H1 (cell line): ENCODE measurements around the gene COL20A1. TPM values are rescaled to one million over a fixed set of nuclear protein-coding genes. Genes with fewer than 3 reads are reported as not detected.

Experiments used
- CTCF ChIA-PET: fragments of 300-600 bp; sonication (Branson Sonifier 250); formaldehyde crosslinking; loops from one replicate; lab custom pipeline; 2021; ENCODE audit not compliant: partially characterized antibody; lab: Charles Lee
- POLR2A ChIA-PET: fragments of 300-600 bp; sonication (Branson Sonifier 250); formaldehyde crosslinking; loops from one replicate; lab custom pipeline; 2021; ENCODE audit warnings: inconsistent platforms; ENCODE audit not compliant: partially characterized antibody; lab: Charles Lee
- DNase-seq, 2 experiments: peaks; one replicate each; pipeline versions ENCODE4 v3.0.0 to v3.0.0-alpha.2; 2010 to 2022; ENCODE audit warnings: low spot score in 2 of 2, low read depth in 1 of 2, mixed read lengths in 1 of 2
- FAIRE-seq: peaks from 2 replicates; lab custom pipeline; 2011; peaks lifted over from hg19 to GRCh38; lab: Jason Lieb, UNC
- H2AFZ ChIP-seq: 2 replicates; pipeline ENCODE4 v1.8.1; 2012; ENCODE audit warnings: low read length, inconsistent platforms
- H2AK5ac ChIP-seq: 2 replicates; pipeline ENCODE4 v1.6.1; 2013; ENCODE audit warnings: low read depth, low read length
- H2BK120ac ChIP-seq: replicated peaks from 2 replicates; pipeline ENCODE3; 2013; ENCODE audit warnings: low read depth, low read length, inconsistent platforms
- H2BK12ac ChIP-seq: 2 replicates; pipeline ENCODE4 v1.6.1; 2013; ENCODE audit warnings: low read depth, low read length
- H2BK15ac ChIP-seq: 2 replicates; pipeline ENCODE4 v1.6.1; 2013; ENCODE audit warnings: low read length
- H2BK20ac ChIP-seq: 2 replicates; pipeline ENCODE4 v1.6.1; 2013; ENCODE audit warnings: low read length
- H2BK5ac ChIP-seq: 2 replicates; pipeline ENCODE4 v1.6.1; 2013; ENCODE audit warnings: low read depth, low read length
- H3K14ac ChIP-seq: 2 replicates; pipeline ENCODE4 v1.6.1; 2013; ENCODE audit warnings: inconsistent platforms; ENCODE audit not compliant: insufficient read length
- H3K18ac ChIP-seq: 2 replicates; pipeline ENCODE4 v1.6.1; 2013; ENCODE audit warnings: low read length; ENCODE audit errors: extremely low read depth
- H3K23ac ChIP-seq: 2 replicates; pipeline ENCODE4 v1.6.1; 2013; ENCODE audit warnings: inconsistent platforms; ENCODE audit not compliant: insufficient read length
- H3K23me2 ChIP-seq: 2 replicates; pipeline ENCODE4 v1.6.1; 2013; ENCODE audit warnings: low read depth, low read length
- H3K27ac ChIP-seq: 2 replicates; pipeline ENCODE4 v1.6.1; 2011; ENCODE audit warnings: low read depth, low read length, inconsistent platforms
- H3K27me3 ChIP-seq, 4 experiments: replicated peaks in 1 of 4; 1 replicate in 1 of 4; 2 replicates in 3 of 4; pipeline versions ENCODE4 v1.6.1 to v1.8.1; 2011 to 2013; ENCODE audit warnings: low read length in 3 of 4, mild to moderate bottlenecking in 3 of 4, inconsistent platforms in 2 of 4, mixed read lengths in 2 of 4, moderate library complexity in 1 of 4; ENCODE audit not compliant: control insufficient read depth in 3 of 4, insufficient read depth in 3 of 4; ENCODE audit errors: extremely low read depth in 1 of 4
- H3K36me3 ChIP-seq, 4 experiments: 2 replicates each; pipeline versions ENCODE4 v1.6.1 to v1.8.1; 2011 to 2013; ENCODE audit warnings: mild to moderate bottlenecking in 4 of 4, low read length in 3 of 4, moderate library complexity in 2 of 4, control low read depth in 1 of 4, inconsistent platforms in 1 of 4; ENCODE audit not compliant: insufficient read depth in 4 of 4, control insufficient read depth in 2 of 4
- H3K4ac ChIP-seq: replicated peaks from 2 replicates; pipeline ENCODE3; 2013; ENCODE audit warnings: low read length, low read depth, mixed read lengths, inconsistent platforms; ENCODE audit not compliant: insufficient read length
- H3K4me1 ChIP-seq, 4 experiments: replicated peaks in 1 of 4; 1 replicate in 1 of 4; 2 replicates in 3 of 4; pipeline versions ENCODE4 v1.6.1 to v1.8.1; 2011 to 2013; ENCODE audit warnings: low read length in 3 of 4, inconsistent platforms in 2 of 4, mixed read lengths in 1 of 4; ENCODE audit not compliant: insufficient read depth in 4 of 4, control insufficient read depth in 3 of 4
- H3K4me2 ChIP-seq, 2 experiments: 2 replicates each; pipeline versions ENCODE4 v1.6.1 to v1.8.1; 2011 to 2013; ENCODE audit warnings: low read depth in 2 of 2, low read length in 2 of 2, control low read depth in 1 of 2, inconsistent platforms in 1 of 2, mild to moderate bottlenecking in 1 of 2; ENCODE audit not compliant: insufficient read depth in 1 of 2
- H3K4me3 ChIP-seq, 4 experiments: fragments of 200-600, 300-600 bp in 1 of 4; sonication (generic), shearing (Covaris generic), sonication (Bioruptor Twin) in 1 of 4; 2 replicates each; pipeline versions ENCODE4 v1.5.1 to v1.8.1; 2011 to 2016; ENCODE audit warnings: low read length in 4 of 4, low read depth in 3 of 4, control low read depth in 2 of 4, inconsistent platforms in 2 of 4, mild to moderate bottlenecking in 2 of 4, mixed read lengths in 1 of 4, moderate library complexity in 1 of 4; ENCODE audit not compliant: insufficient read depth in 2 of 4; ENCODE audit errors: extremely low read depth in 1 of 4
- H3K56ac ChIP-seq: replicated peaks from 2 replicates; pipeline ENCODE3; 2013; ENCODE audit warnings: low read depth, mild to moderate bottlenecking, mixed read lengths, low read length, inconsistent platforms; ENCODE audit not compliant: insufficient read length
- H3K79me1 ChIP-seq: 2 replicates; pipeline ENCODE4 v1.6.1; 2013; ENCODE audit warnings: low read depth, low read length, control low read depth
- H3K79me2 ChIP-seq, 2 experiments: 2 replicates each; pipeline versions ENCODE4 v1.6.1 to v1.8.1; 2012 to 2013; ENCODE audit warnings: low read length in 2 of 2, mild to moderate bottlenecking in 2 of 2, inconsistent platforms in 1 of 2; ENCODE audit not compliant: insufficient read depth in 2 of 2, control insufficient read depth in 1 of 2
- H3K9ac ChIP-seq, 4 experiments: replicated peaks in 1 of 4; 1 replicate in 1 of 4; 2 replicates in 3 of 4; pipeline versions ENCODE4 v1.6.1 to v1.8.1; 2011 to 2013; ENCODE audit warnings: low read depth in 3 of 4, low read length in 3 of 4, control low read depth in 2 of 4, mild to moderate bottlenecking in 2 of 4, moderate library complexity in 2 of 4, inconsistent platforms in 1 of 4; ENCODE audit errors: extremely low read depth in 1 of 4
- H3K9me3 ChIP-seq, 2 experiments: 2 replicates each; pipeline versions ENCODE4 v1.6.1 to v1.8.1; 2012 to 2013; ENCODE audit warnings: mild to moderate bottlenecking in 2 of 2, moderate library complexity in 2 of 2, control low read depth in 1 of 2, inconsistent platforms in 1 of 2, low read depth in 1 of 2, low read length in 1 of 2, mixed read lengths in 1 of 2; ENCODE audit not compliant: insufficient read depth in 2 of 2
- H4K20me1 ChIP-seq, 2 experiments: replicated peaks in 1 of 2; 2 replicates each; pipeline versions ENCODE3 to v1.8.1; 2011 to 2013; ENCODE audit warnings: inconsistent platforms in 2 of 2, low read length in 2 of 2, mild to moderate bottlenecking in 1 of 2; ENCODE audit not compliant: insufficient read depth in 2 of 2, control insufficient read depth in 1 of 2
- H4K5ac ChIP-seq: 2 replicates; pipeline ENCODE4 v1.6.1; 2013; ENCODE audit warnings: low read length, low read depth, mixed read lengths, inconsistent platforms; ENCODE audit not compliant: insufficient read length
- H4K8ac ChIP-seq: 2 replicates; pipeline ENCODE4 v1.8.0; 2013; ENCODE audit warnings: mild to moderate bottlenecking, moderate library complexity, low read length, inconsistent platforms; ENCODE audit not compliant: insufficient read depth; ENCODE audit errors: extremely low read depth
- H4K91ac ChIP-seq: replicated peaks from 2 replicates; pipeline ENCODE3; 2013; ENCODE audit warnings: low read length, mixed read lengths, inconsistent platforms; ENCODE audit not compliant: insufficient read length
- JUN ChIP-seq: IDR thresholded peaks from 2 replicates; pipeline ENCODE4 v1.6.1; 2011; ENCODE audit warnings: low read depth, mild to moderate bottlenecking, improper control_type of control experiment, low read length
- MAFK ChIP-seq: IDR thresholded peaks from 2 replicates; pipeline ENCODE4 v1.6.1; 2012; ENCODE audit warnings: low read depth, mild to moderate bottlenecking, improper control_type of control experiment, low read length
- NRF1 ChIP-seq: IDR thresholded peaks from 2 replicates; pipeline ENCODE4 v1.6.1; 2011; ENCODE audit warnings: mild to moderate bottlenecking, low read depth, low read length, improper control_type of control experiment
- RFX5 ChIP-seq: IDR thresholded peaks from 2 replicates; pipeline ENCODE4 v1.6.1; 2011; ENCODE audit warnings: low read depth, low read length, improper control_type of control experiment, borderline replicate concordance
- TEAD4 ChIP-seq: IDR thresholded peaks from 2 replicates; pipeline ENCODE4 v1.6.1; 2012; ENCODE audit warnings: low read depth, low read length, inconsistent platforms, mixed read lengths
- WGBS, 2 experiments: shearing (Covaris generic) in 1 of 2; methylation state at CpG; one replicate each; pipeline versions ENCODE4 v1.1.6 to v1.1.7; 2013 to 2015; ENCODE audit warnings: low lambda C conversion rate in 2 of 2, mixed read lengths in 2 of 2, inconsistent platforms in 1 of 2, low coverage in 1 of 2, missing lambda C conversion rate in 1 of 2; ENCODE audit not compliant: insufficient replicate concordance in 2 of 2, insufficient coverage in 1 of 2, insufficient read length in 1 of 2; ENCODE audit errors: extremely low coverage in 1 of 2, missing lambda C conversion rate in 1 of 2; 5-methylcytosine and 5-hydroxymethylcytosine counted together
- polyA plus RNA-seq, 7 experiments: library from polyadenylated mRNA; depleted of rRNA in 3 of 7; stranded (reverse) in 5 of 7; unstranded in 2 of 7; fragments of >200 nt in 5 of 7; fragments of 200-250 nt in 2 of 7; gene quantifications; 1 replicate in 5 of 7; 2 replicates in 1 of 7; 4 replicates in 1 of 7; pipeline versions ENCODE4 v1.2.1 to v1.2.3, GENCODE V29; 2011 to 2013; ENCODE audit warnings: missing spikeins in 2 of 7, mixed read lengths in 2 of 7
- total RNA-seq: library from RNA; stranded (reverse); fragmentation: NEBNext Ultra II Directional; extraction: Animal tissue kit (Norgen Biotek cat#: 25700); gene quantifications from 2 replicates; pipeline ENCODE4 v1.2.1, GENCODE V29; 2021

Gene COL20A1
- total and polyA plus RNA-seq, 2 of the 8 experiments (the other 6 are each of a cell fraction or from before 2014, with no cell fraction given) = 0.19 to 0.21 TPM

GRCh38 chr20:63322933-63323273 lies 29.9 kb downstream of the COL20A1 start:
- no peak overlapping the region for H3K56ac ChIP-seq
- H2BK15ac ChIP-seq = no peak overlapping the region
- DNase-seq = no peak
- no peak overlapping the region for H3K4ac ChIP-seq
- H2AK5ac ChIP-seq = no peak overlapping the region
- H2BK5ac ChIP-seq = no peak overlapping the region
- H2BK12ac ChIP-seq = no peak overlapping the region
- H2BK20ac ChIP-seq = no peak overlapping the region
- H3K9me3 ChIP-seq = peaks cover 0 to 5% of the 10 kb centered on the region in 2 experiments; a peak in 1 of 4 replicates
- H2BK120ac ChIP-seq = no peak overlapping the region
- no peak overlapping the region for H3K4me2 ChIP-seq
- no peak overlapping the region for H3K4me3 ChIP-seq
- H3K27ac ChIP-seq = no peak overlapping the region
- no peaks in the 10 kb centered on the region for H3K79me1 ChIP-seq
- no peak overlapping the region for H3K9ac ChIP-seq
- H3K4me1 ChIP-seq = no peaks in the 10 kb centered on the region; a peak in 1 of 7 replicates
- no peak overlapping the region for H3K14ac ChIP-seq
- no peaks in the 10 kb centered on the region for H3K27me3 ChIP-seq
- no peak for FAIRE-seq
- no peak overlapping the region for H3K23ac ChIP-seq
- WGBS, 2 experiments = 82% methylated on average over 15 of the region's 15 CpGs; no CpG with 5 or more reads in 1 of the 2 experiments
- no peak overlapping the region; the same call in 1 of the 2 replicates for H2AFZ ChIP-seq
- H4K20me1 ChIP-seq = no peaks in the 10 kb centered on the region
- no peak overlapping the region for H4K5ac ChIP-seq
- H4K8ac ChIP-seq = no peak overlapping the region
- CTCF ChIA-PET = interaction anchor here (1.0 to 6.6 kb wide), 4 partner anchors 13 to 57 kb away, joined by 4 to 45 read pairs (median 4); no protein-coding TSS in a partner anchor
- H3K79me2 ChIP-seq = no peaks in the 10 kb centered on the region
- no peaks in the 10 kb centered on the region for H3K36me3 ChIP-seq
- H3K23me2 ChIP-seq = no peaks in the 10 kb centered on the region
- POLR2A ChIA-PET = no interaction called here
- no peak overlapping the region for H4K91ac ChIP-seq
- H3K18ac ChIP-seq = no peak overlapping the region
- TF ChIP-seq JUN = no peak
- no peak for TF ChIP-seq NRF1
- TF ChIP-seq MAFK = no peak
- TF ChIP-seq TEAD4 = no peak
- TF ChIP-seq RFX5 = no peak
- TF ChIP-seq, all 59 proteins: peak for 0
